HL-60 (cell line): ENCODE results near the gene OSBPL7.

ENCODE experiments used
- CTCF ChIP-seq: IDR thresholded peaks from one replicate; pipeline ENCODE4 v1.5.1; 2011; ENCODE audit warnings: low read length, control low read depth, inconsistent platforms; ENCODE audit not compliant: insufficient read depth
- POLR2AphosphoS5 ChIP-seq: IDR thresholded peaks from 2 replicates; pipeline ENCODE4 v1.6.1; 2012; ENCODE audit warnings: low read depth
- REST ChIP-seq: IDR thresholded peaks from 2 replicates; pipeline ENCODE4 v1.6.1; 2012; ENCODE audit warnings: low read depth; ENCODE audit not compliant: insufficient replicate concordance
- SPI1 ChIP-seq: IDR thresholded peaks from 2 replicates; pipeline ENCODE4 v1.6.1; 2012; ENCODE audit warnings: low read depth, mild to moderate bottlenecking, borderline replicate concordance

- TF ChIP-seq CTCF (no peak), REST (no peak), POLR2AphosphoS5 (no peak), SPI1 (no peak)
Observed at GRCh38 chr17:47855737-47856136, 34.1 kb upstream of the OSBPL7 start.
